ENCODE results near the gene OR4B1.

DNA sequence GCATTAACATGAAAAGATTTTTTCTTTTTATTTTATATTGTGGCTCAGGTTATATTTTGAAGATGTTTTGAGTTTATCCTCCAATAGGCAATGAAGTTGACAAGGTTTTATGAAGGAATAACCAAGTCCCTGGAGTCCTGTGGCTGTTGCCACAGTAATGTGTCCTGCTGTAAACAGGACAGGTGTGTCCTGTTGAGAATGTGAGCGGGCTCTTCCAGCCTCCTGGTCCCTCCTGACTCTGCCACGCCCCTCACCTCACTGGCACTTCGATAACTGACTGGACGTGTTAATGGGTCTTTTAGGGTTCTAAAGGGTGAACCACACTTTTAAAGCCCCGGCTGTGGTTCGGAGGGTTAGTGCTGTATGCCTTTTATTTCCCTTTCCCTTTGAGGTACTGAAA is 47.8 kb upstream of the OR4B1 start:
- TF ChIP-seq, protein P1, sequence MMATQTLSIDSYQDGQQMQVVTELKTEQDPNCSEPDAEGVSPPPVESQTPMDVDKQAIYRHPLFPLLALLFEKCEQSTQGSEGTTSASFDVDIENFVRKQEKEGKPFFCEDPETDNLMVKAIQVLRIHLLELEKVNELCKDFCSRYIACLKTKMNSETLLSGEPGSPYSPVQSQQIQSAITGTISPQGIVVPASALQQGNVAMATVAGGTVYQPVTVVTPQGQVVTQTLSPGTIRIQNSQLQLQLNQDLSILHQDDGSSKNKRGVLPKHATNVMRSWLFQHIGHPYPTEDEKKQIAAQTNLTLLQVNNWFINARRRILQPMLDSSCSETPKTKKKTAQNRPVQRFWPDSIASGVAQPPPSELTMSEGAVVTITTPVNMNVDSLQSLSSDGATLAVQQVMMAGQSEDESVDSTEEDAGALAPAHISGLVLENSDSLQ (IDR thresholded peaks at IDR 0.05), result no peak
- TF ChIP-seq ELF4 (IDR thresholded peaks at IDR 0.05) (no peak), SP1 (IDR thresholded peaks at IDR 0.05) (no peak), TARDBP (IDR thresholded peaks at IDR 0.05) (no peak), SUZ12 (IDR thresholded peaks at IDR 0.05) (no peak), FOXA1 (IDR thresholded peaks at IDR 0.05) (no peak)

All from HEK293T (cell line).